Retinal pigment epithelial cell (primary cell): ENCODE measurements around the gene LRRC19.

ENCODE experiments used
- DNase-seq: peaks from one replicate; pipeline ENCODE4 v3.0.0-alpha.2; 2010; ENCODE audit warnings: low read depth
- H3K4me3 ChIP-seq: 2 replicates; pipeline ENCODE4 v1.5.1; 2011; ENCODE audit warnings: mild to moderate bottlenecking, low read length, control low read depth, moderate library complexity
- TF ChIP-seq, protein P1 (sequence below): conservative IDR thresholded peaks from 2 replicates; pipeline ENCODE4 v1.5.1; 2011; ENCODE audit warnings: low read depth, low read length, control low read depth, inconsistent platforms

Gene LRRC19

DNA sequence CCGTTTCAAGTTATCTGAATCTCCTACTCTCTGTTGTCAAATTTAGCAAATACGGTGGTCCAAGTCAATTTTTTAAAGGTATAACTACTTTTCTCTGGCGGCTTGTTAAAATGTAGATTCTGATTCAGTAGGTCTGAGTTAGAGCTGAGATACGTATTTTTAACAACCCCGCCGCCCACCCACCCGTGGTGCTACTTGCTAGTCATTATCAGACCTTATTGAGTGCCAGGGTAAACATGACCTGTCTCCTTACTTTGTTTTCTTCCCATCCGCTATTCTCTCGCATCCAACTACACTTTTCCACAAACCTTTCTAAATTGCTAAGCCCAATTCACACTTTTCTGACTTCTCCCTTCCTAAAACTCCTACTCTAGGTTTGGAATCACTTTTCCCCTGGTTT, 57.7 kb downstream of the LRRC19 start:
- TF ChIP-seq, protein P1, sequence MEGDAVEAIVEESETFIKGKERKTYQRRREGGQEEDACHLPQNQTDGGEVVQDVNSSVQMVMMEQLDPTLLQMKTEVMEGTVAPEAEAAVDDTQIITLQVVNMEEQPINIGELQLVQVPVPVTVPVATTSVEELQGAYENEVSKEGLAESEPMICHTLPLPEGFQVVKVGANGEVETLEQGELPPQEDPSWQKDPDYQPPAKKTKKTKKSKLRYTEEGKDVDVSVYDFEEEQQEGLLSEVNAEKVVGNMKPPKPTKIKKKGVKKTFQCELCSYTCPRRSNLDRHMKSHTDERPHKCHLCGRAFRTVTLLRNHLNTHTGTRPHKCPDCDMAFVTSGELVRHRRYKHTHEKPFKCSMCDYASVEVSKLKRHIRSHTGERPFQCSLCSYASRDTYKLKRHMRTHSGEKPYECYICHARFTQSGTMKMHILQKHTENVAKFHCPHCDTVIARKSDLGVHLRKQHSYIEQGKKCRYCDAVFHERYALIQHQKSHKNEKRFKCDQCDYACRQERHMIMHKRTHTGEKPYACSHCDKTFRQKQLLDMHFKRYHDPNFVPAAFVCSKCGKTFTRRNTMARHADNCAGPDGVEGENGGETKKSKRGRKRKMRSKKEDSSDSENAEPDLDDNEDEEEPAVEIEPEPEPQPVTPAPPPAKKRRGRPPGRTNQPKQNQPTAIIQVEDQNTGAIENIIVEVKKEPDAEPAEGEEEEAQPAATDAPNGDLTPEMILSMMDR, result no peak
- no peak for DNase-seq
- H3K4me3 ChIP-seq, result peak overlapping the region; percentile 95

DNA sequence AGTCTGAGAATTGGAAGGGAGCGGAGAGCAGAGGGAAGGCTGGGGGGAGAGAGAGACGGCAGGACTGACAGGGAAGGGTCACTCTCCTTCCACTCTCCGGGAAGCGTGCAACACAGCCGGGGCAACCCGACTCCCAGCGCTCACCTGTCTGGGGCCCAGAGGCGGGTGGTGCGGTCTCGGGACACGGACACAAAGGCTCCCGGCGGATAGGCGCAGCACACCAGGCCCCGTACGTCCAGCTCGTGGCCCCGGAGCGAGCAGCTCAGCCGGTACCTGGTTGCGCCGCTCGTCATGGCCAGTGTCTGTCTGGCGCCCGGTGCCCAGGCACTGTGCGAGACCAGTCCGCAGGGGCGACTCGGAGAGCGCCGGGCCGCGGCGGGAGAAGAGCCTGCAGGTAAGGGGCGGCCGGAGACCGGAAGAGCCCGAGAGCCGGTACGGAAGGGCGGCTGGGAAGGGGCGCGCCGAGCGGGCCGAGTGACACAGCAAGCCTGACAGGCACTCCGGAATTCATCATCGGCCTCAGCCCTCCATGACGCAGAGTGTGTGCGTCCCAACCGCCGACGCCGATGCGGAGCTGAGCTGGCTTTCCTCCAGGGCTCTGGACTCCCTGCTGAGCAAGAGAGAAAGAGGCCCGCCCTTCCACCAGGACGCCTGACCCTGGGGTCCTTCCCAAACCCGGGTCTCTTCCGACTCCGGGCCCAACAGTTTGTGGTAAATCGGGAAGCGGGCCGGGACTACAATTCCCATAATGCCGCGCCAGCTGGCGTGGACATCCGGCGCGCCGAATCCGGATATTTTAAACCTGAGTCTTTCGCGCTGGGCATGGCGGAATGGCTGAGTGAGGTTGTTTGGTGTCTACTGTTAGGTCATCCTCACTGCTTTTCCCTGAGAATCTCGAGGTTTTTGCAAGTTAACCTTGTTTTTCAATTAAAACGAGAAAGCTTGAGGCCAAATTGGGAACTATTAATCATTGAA, 58.4 kb downstream of the LRRC19 start, which contains the start of gene PLAA:
PLAA (minus strand) TSS at position 490 of the 975 bp plus-strand sequence; CDS start at position 293, 197 bp downstream.
- H3K4me3 ChIP-seq, result peak within 1 kb of the TSS; percentile 95
- DNase-seq, result peak; percentile 70
- TF ChIP-seq, protein P1, result no peak

DNA sequence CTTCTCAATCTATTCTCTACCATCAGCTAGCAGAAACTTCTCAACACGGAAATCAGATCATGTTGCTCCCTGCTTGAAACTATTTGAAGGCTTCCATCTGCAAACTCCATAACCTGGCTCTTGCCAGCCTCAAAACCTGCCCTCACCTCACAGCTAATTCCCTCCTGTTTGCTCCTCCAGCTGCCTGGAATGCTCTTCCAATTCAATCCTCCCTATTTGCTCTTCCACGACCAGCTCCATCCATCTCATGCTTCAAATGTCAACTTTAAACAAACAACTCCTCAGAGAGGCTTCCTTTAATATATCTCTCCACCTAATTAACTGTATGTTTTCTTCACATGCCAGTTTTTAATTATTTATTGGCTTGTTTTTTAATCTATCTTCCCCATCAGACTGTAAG, 59.9 kb downstream of the LRRC19 start:
- no peak for DNase-seq
- TF ChIP-seq, protein P1, result no peak
- H3K4me3 ChIP-seq, result peak overlapping the region; percentile 95
